Stimulated activated naive CD8-positive, alpha-beta T cell treated with anti-CD3 and anti-CD28 coated beads, Interleukin-15, amount 100 ng/mL, for 72 hours (primary cell): ENCODE results near the gene HHIP.
A peak's percentile ranks its signal among the peaks of the same experiment; 100 is the strongest.
"Not testable (repeated sequence)": the region's sequence is repeated elsewhere in the genome, so short reads cannot be mapped to it uniquely, and the experiment has no call there.

Source experiments
- ATAC-seq: fragments of 150-1000 bp; cut with Tn5 transposase; 2 replicates; pipeline ENCODE4 v1.10.0; 2021; ENCODE audit warnings: mild to moderate bottlenecking, moderate library complexity
- DNase-seq, 2 donors: peaks; one replicate each; pipeline ENCODE4 v3.0.0; 2021 to 2022
- H3K27ac Mint-ChIP-seq, 2 donors: one replicate each; pipeline ENCODE4 v1.8.0; 2022; ENCODE audit warnings: mild to moderate bottlenecking in 2 of 2, mixed read lengths in 2 of 2, moderate library complexity in 2 of 2
- H3K27me3 Mint-ChIP-seq: one replicate; pipeline ENCODE4 v1.8.0; 2022; ENCODE audit warnings: mixed read lengths
- H3K4me1 Mint-ChIP-seq: one replicate; pipeline ENCODE4 v1.8.0; 2022; ENCODE audit warnings: mild to moderate bottlenecking, mixed read lengths
- H3K4me3 Mint-ChIP-seq, 2 donors: one replicate each; pipeline ENCODE4 v1.8.0; 2022; ENCODE audit warnings: mild to moderate bottlenecking in 2 of 2, mixed read lengths in 2 of 2, moderate library complexity in 1 of 2
- H3K9me3 Mint-ChIP-seq, 2 donors: one replicate each; pipeline ENCODE4 v1.8.0; 2022; ENCODE audit warnings: mixed read lengths in 2 of 2

The HHIP gene

GRCh38 chr4:144750348-144750747, 104.4 kb downstream of the HHIP start:
- DNase-seq (no peak), ATAC-seq (no peak)
- Mint-ChIP-seq H3K27ac (no peak overlapping the region), H3K4me1 (no peaks in the 10 kb centered on the region), H3K4me3 (no peak overlapping the region), H3K9me3 (no peaks in the 10 kb centered on the region), H3K27me3 (no peaks in the 10 kb centered on the region)

GRCh38 chr4:144754562-144755410, 108.8 kb downstream of the HHIP start:
- Mint-ChIP-seq H3K27me3 (no peaks in the 10 kb centered on the region), H3K4me3 (no peak overlapping the region), H3K9me3 (no peaks in the 10 kb centered on the region), H3K4me1 (no peaks in the 10 kb centered on the region), H3K27ac (no peak overlapping the region)
- no peak for ATAC-seq
- no peak for DNase-seq

GRCh38 chr4:144757969-144758368, 112.0 kb downstream of the HHIP start:
- Mint-ChIP-seq H3K9me3 (no peaks in the 10 kb centered on the region), H3K27ac (no peak overlapping the region), H3K4me3 (no peak overlapping the region), H3K4me1 (no peaks in the 10 kb centered on the region), H3K27me3 (no peaks in the 10 kb centered on the region)
- no peak for DNase-seq
- ATAC-seq, result no peak

- not testable (repeated sequence) for H3K27me3 Mint-ChIP-seq, H3K4me1 Mint-ChIP-seq, H3K4me3 Mint-ChIP-seq, DNase-seq, ATAC-seq, H3K27ac Mint-ChIP-seq
- peaks cover 15 to 40% of the 10 kb centered on the region in 2 donors for H3K9me3 Mint-ChIP-seq
Observed at GRCh38 chr4:144768809-144769208, 122.9 kb downstream of the HHIP start.

- Mint-ChIP-seq H3K27me3 (peaks cover 2% of the 10 kb centered on the region), H3K27ac (no peak overlapping the region), H3K9me3 (peaks cover 0 to 5% of the 10 kb centered on the region in 2 donors), H3K4me3 (no peak overlapping the region), H3K4me1 (no peaks in the 10 kb centered on the region)
- no peak for DNase-seq
- no peak for ATAC-seq
Observed at GRCh38 chr4:144778364-144778763, 132.4 kb downstream of the HHIP start.

- DNase-seq, result no peak
- no peaks in the 10 kb centered on the region for H3K4me1 Mint-ChIP-seq
- H3K27me3 Mint-ChIP-seq, result peaks cover 13% of the 10 kb centered on the region
- H3K27ac Mint-ChIP-seq, result no peak overlapping the region
- H3K9me3 Mint-ChIP-seq, result peaks cover 0 to 1% of the 10 kb centered on the region in 2 donors
- H3K4me3 Mint-ChIP-seq, result no peak overlapping the region
- no peak for ATAC-seq
Observed at GRCh38 chr4:144782345-144782744, 136.4 kb downstream of the HHIP start.

GRCh38 chr4:144785961-144786360, 140.0 kb downstream of the HHIP start:
- Mint-ChIP-seq H3K27ac (no peak overlapping the region), H3K9me3 (no peaks in the 10 kb centered on the region), H3K27me3 (peaks cover 13% of the 10 kb centered on the region), H3K4me3 (no peak overlapping the region), H3K4me1 (no peaks in the 10 kb centered on the region)
- ATAC-seq (no peak), DNase-seq (no peak)

- DNase-seq (no peak), ATAC-seq (no peak)
- Mint-ChIP-seq H3K27ac (peak overlapping the region in 1 of 2 donors; percentile 40), H3K27me3 (peaks cover 13% of the 10 kb centered on the region), H3K9me3 (peaks cover under 1 to 2% of the 10 kb centered on the region in 2 donors), H3K4me3 (no peak overlapping the region), H3K4me1 (no peaks in the 10 kb centered on the region)
Observed at GRCh38 chr4:144787365-144788258, 141.7 kb downstream of the HHIP start.

GRCh38 chr4:144788469-144788868, 142.5 kb downstream of the HHIP start:
- Mint-ChIP-seq H3K9me3 (peaks cover 3 to 7% of the 10 kb centered on the region in 2 donors), H3K4me3 (no peak overlapping the region), H3K4me1 (no peaks in the 10 kb centered on the region), H3K27ac (peak overlapping the region in 1 of 2 donors; percentile 33), H3K27me3 (peaks cover 10% of the 10 kb centered on the region)
- ATAC-seq (no peak), DNase-seq (no peak)

- DNase-seq, H3K27me3 Mint-ChIP-seq, H3K4me3 Mint-ChIP-seq, H3K27ac Mint-ChIP-seq, H3K4me1 Mint-ChIP-seq, ATAC-seq: not testable (repeated sequence)
- peaks cover 11 to 33% of the 10 kb centered on the region in 2 donors for H3K9me3 Mint-ChIP-seq
Observed at GRCh38 chr4:144791933-144792332, 146.0 kb downstream of the HHIP start.
